H1 (cell line): ENCODE measurements around the gene LOXHD1. TPM values are rescaled to one million over a fixed set of nuclear protein-coding genes. Genes with fewer than 3 reads are reported as not detected.

Experiments
- CTCF ChIA-PET: fragments of 300-600 bp; sonication (Branson Sonifier 250); formaldehyde crosslinking; loops from one replicate; lab custom pipeline; 2021; ENCODE audit not compliant: partially characterized antibody; lab: Charles Lee
- POLR2A ChIA-PET: fragments of 300-600 bp; sonication (Branson Sonifier 250); formaldehyde crosslinking; loops from one replicate; lab custom pipeline; 2021; ENCODE audit warnings: inconsistent platforms; ENCODE audit not compliant: partially characterized antibody; lab: Charles Lee
- DNase-seq, 2 experiments: peaks; one replicate each; pipeline versions ENCODE4 v3.0.0 to v3.0.0-alpha.2; 2010 to 2022; ENCODE audit warnings: low spot score in 2 of 2, low read depth in 1 of 2, mixed read lengths in 1 of 2
- FAIRE-seq: peaks from 2 replicates; lab custom pipeline; 2011; peaks lifted over from hg19 to GRCh38; lab: Jason Lieb, UNC
- H2AFZ ChIP-seq: 2 replicates; pipeline ENCODE4 v1.8.1; 2012; ENCODE audit warnings: low read length, inconsistent platforms
- H2AK5ac ChIP-seq: 2 replicates; pipeline ENCODE4 v1.6.1; 2013; ENCODE audit warnings: low read depth, low read length
- H2BK120ac ChIP-seq: replicated peaks from 2 replicates; pipeline ENCODE3; 2013; ENCODE audit warnings: low read depth, low read length, inconsistent platforms
- H2BK12ac ChIP-seq: 2 replicates; pipeline ENCODE4 v1.6.1; 2013; ENCODE audit warnings: low read depth, low read length
- H2BK15ac ChIP-seq: 2 replicates; pipeline ENCODE4 v1.6.1; 2013; ENCODE audit warnings: low read length
- H2BK20ac ChIP-seq: 2 replicates; pipeline ENCODE4 v1.6.1; 2013; ENCODE audit warnings: low read length
- H2BK5ac ChIP-seq: 2 replicates; pipeline ENCODE4 v1.6.1; 2013; ENCODE audit warnings: low read depth, low read length
- H3K14ac ChIP-seq: 2 replicates; pipeline ENCODE4 v1.6.1; 2013; ENCODE audit warnings: inconsistent platforms; ENCODE audit not compliant: insufficient read length
- H3K18ac ChIP-seq: 2 replicates; pipeline ENCODE4 v1.6.1; 2013; ENCODE audit warnings: low read length; ENCODE audit errors: extremely low read depth
- H3K23ac ChIP-seq: 2 replicates; pipeline ENCODE4 v1.6.1; 2013; ENCODE audit warnings: inconsistent platforms; ENCODE audit not compliant: insufficient read length
- H3K23me2 ChIP-seq: 2 replicates; pipeline ENCODE4 v1.6.1; 2013; ENCODE audit warnings: low read depth, low read length
- H3K27ac ChIP-seq: 2 replicates; pipeline ENCODE4 v1.6.1; 2011; ENCODE audit warnings: low read depth, low read length, inconsistent platforms
- H3K27me3 ChIP-seq, 4 experiments: replicated peaks in 1 of 4; 1 replicate in 1 of 4; 2 replicates in 3 of 4; pipeline versions ENCODE4 v1.6.1 to v1.8.1; 2011 to 2013; ENCODE audit warnings: low read length in 3 of 4, mild to moderate bottlenecking in 3 of 4, inconsistent platforms in 2 of 4, mixed read lengths in 2 of 4, moderate library complexity in 1 of 4; ENCODE audit not compliant: control insufficient read depth in 3 of 4, insufficient read depth in 3 of 4; ENCODE audit errors: extremely low read depth in 1 of 4
- H3K36me3 ChIP-seq, 4 experiments: 2 replicates each; pipeline versions ENCODE4 v1.6.1 to v1.8.1; 2011 to 2013; ENCODE audit warnings: mild to moderate bottlenecking in 4 of 4, low read length in 3 of 4, moderate library complexity in 2 of 4, control low read depth in 1 of 4, inconsistent platforms in 1 of 4; ENCODE audit not compliant: insufficient read depth in 4 of 4, control insufficient read depth in 2 of 4
- H3K4ac ChIP-seq: replicated peaks from 2 replicates; pipeline ENCODE3; 2013; ENCODE audit warnings: low read length, low read depth, mixed read lengths, inconsistent platforms; ENCODE audit not compliant: insufficient read length
- H3K4me1 ChIP-seq, 4 experiments: replicated peaks in 1 of 4; 1 replicate in 1 of 4; 2 replicates in 3 of 4; pipeline versions ENCODE4 v1.6.1 to v1.8.1; 2011 to 2013; ENCODE audit warnings: low read length in 3 of 4, inconsistent platforms in 2 of 4, mixed read lengths in 1 of 4; ENCODE audit not compliant: insufficient read depth in 4 of 4, control insufficient read depth in 3 of 4
- H3K4me2 ChIP-seq, 2 experiments: 2 replicates each; pipeline versions ENCODE4 v1.6.1 to v1.8.1; 2011 to 2013; ENCODE audit warnings: low read depth in 2 of 2, low read length in 2 of 2, control low read depth in 1 of 2, inconsistent platforms in 1 of 2, mild to moderate bottlenecking in 1 of 2; ENCODE audit not compliant: insufficient read depth in 1 of 2
- H3K4me3 ChIP-seq, 4 experiments: fragments of 200-600, 300-600 bp in 1 of 4; sonication (generic), shearing (Covaris generic), sonication (Bioruptor Twin) in 1 of 4; 2 replicates each; pipeline versions ENCODE4 v1.5.1 to v1.8.1; 2011 to 2016; ENCODE audit warnings: low read length in 4 of 4, low read depth in 3 of 4, control low read depth in 2 of 4, inconsistent platforms in 2 of 4, mild to moderate bottlenecking in 2 of 4, mixed read lengths in 1 of 4, moderate library complexity in 1 of 4; ENCODE audit not compliant: insufficient read depth in 2 of 4; ENCODE audit errors: extremely low read depth in 1 of 4
- H3K56ac ChIP-seq: replicated peaks from 2 replicates; pipeline ENCODE3; 2013; ENCODE audit warnings: low read depth, mild to moderate bottlenecking, mixed read lengths, low read length, inconsistent platforms; ENCODE audit not compliant: insufficient read length
- H3K79me1 ChIP-seq: 2 replicates; pipeline ENCODE4 v1.6.1; 2013; ENCODE audit warnings: low read depth, low read length, control low read depth
- H3K79me2 ChIP-seq, 2 experiments: 2 replicates each; pipeline versions ENCODE4 v1.6.1 to v1.8.1; 2012 to 2013; ENCODE audit warnings: low read length in 2 of 2, mild to moderate bottlenecking in 2 of 2, inconsistent platforms in 1 of 2; ENCODE audit not compliant: insufficient read depth in 2 of 2, control insufficient read depth in 1 of 2
- H3K9ac ChIP-seq, 4 experiments: replicated peaks in 1 of 4; 1 replicate in 1 of 4; 2 replicates in 3 of 4; pipeline versions ENCODE4 v1.6.1 to v1.8.1; 2011 to 2013; ENCODE audit warnings: low read depth in 3 of 4, low read length in 3 of 4, control low read depth in 2 of 4, mild to moderate bottlenecking in 2 of 4, moderate library complexity in 2 of 4, inconsistent platforms in 1 of 4; ENCODE audit errors: extremely low read depth in 1 of 4
- H3K9me3 ChIP-seq, 2 experiments: 2 replicates each; pipeline versions ENCODE4 v1.6.1 to v1.8.1; 2012 to 2013; ENCODE audit warnings: mild to moderate bottlenecking in 2 of 2, moderate library complexity in 2 of 2, control low read depth in 1 of 2, inconsistent platforms in 1 of 2, low read depth in 1 of 2, low read length in 1 of 2, mixed read lengths in 1 of 2; ENCODE audit not compliant: insufficient read depth in 2 of 2
- H4K20me1 ChIP-seq, 2 experiments: replicated peaks in 1 of 2; 2 replicates each; pipeline versions ENCODE3 to v1.8.1; 2011 to 2013; ENCODE audit warnings: inconsistent platforms in 2 of 2, low read length in 2 of 2, mild to moderate bottlenecking in 1 of 2; ENCODE audit not compliant: insufficient read depth in 2 of 2, control insufficient read depth in 1 of 2
- H4K5ac ChIP-seq: 2 replicates; pipeline ENCODE4 v1.6.1; 2013; ENCODE audit warnings: low read length, low read depth, mixed read lengths, inconsistent platforms; ENCODE audit not compliant: insufficient read length
- H4K8ac ChIP-seq: 2 replicates; pipeline ENCODE4 v1.8.0; 2013; ENCODE audit warnings: mild to moderate bottlenecking, moderate library complexity, low read length, inconsistent platforms; ENCODE audit not compliant: insufficient read depth; ENCODE audit errors: extremely low read depth
- H4K91ac ChIP-seq: replicated peaks from 2 replicates; pipeline ENCODE3; 2013; ENCODE audit warnings: low read length, mixed read lengths, inconsistent platforms; ENCODE audit not compliant: insufficient read length
- BACH1 ChIP-seq: IDR thresholded peaks from 2 replicates; pipeline ENCODE4 v1.6.1; 2012; ENCODE audit warnings: low read length, improper control_type of control experiment
- BCL11A ChIP-seq, 2 experiments: IDR thresholded peaks; one replicate each; pipeline ENCODE4 v1.6.1; 2011; ENCODE audit warnings: low read depth in 2 of 2, low read length in 2 of 2, mild to moderate bottlenecking in 2 of 2
- CTCF ChIP-seq, 3 experiments: IDR thresholded peaks; 1 replicate in 2 of 3; 2 replicates in 1 of 3; pipeline versions ENCODE4 v1.5.1 to v1.6.1; 2011; ENCODE audit warnings: low read length in 3 of 3, mild to moderate bottlenecking in 3 of 3, inconsistent platforms in 2 of 3, low read depth in 1 of 3, moderate library complexity in 1 of 3; ENCODE audit not compliant: insufficient read depth in 1 of 3; ENCODE audit errors: control extremely low read depth in 1 of 3
- FOSL1 ChIP-seq: IDR thresholded peaks from 2 replicates; pipeline ENCODE4 v1.6.1; 2011; ENCODE audit warnings: mild to moderate bottlenecking, low read depth, low read length, moderate library complexity; ENCODE audit not compliant: insufficient read depth
- GTF2F1 ChIP-seq: IDR thresholded peaks from 2 replicates; pipeline ENCODE4 v1.6.1; 2012; ENCODE audit warnings: low read depth, low read length, improper control_type of control experiment, borderline replicate concordance
- HDAC6 ChIP-seq: IDR thresholded peaks from one replicate; pipeline ENCODE4 v1.7.1; 2012; ENCODE audit warnings: low read depth, mild to moderate bottlenecking, inconsistent platforms, low read length, moderate library complexity
- JUN ChIP-seq: IDR thresholded peaks from 2 replicates; pipeline ENCODE4 v1.6.1; 2011; ENCODE audit warnings: low read depth, mild to moderate bottlenecking, improper control_type of control experiment, low read length
- MAFK ChIP-seq: IDR thresholded peaks from 2 replicates; pipeline ENCODE4 v1.6.1; 2012; ENCODE audit warnings: low read depth, mild to moderate bottlenecking, improper control_type of control experiment, low read length
- NRF1 ChIP-seq: IDR thresholded peaks from 2 replicates; pipeline ENCODE4 v1.6.1; 2011; ENCODE audit warnings: mild to moderate bottlenecking, low read depth, low read length, improper control_type of control experiment
- SUZ12 ChIP-seq: fragments of 200-600 bp; sonication (generic); IDR thresholded peaks from 2 replicates; pipeline ENCODE4 v1.6.1; 2012; ENCODE audit warnings: mild to moderate bottlenecking, inconsistent platforms, low read length, moderate library complexity, mixed read lengths
- TAF7 ChIP-seq: optimal IDR thresholded peaks from 2 replicates; pipeline ENCODE3; 2011; ENCODE audit warnings: low read depth, mild to moderate bottlenecking, inconsistent platforms, low read length, moderate library complexity, borderline replicate concordance
- TCF12 ChIP-seq: IDR thresholded peaks from 2 replicates; pipeline ENCODE4 v1.6.1; 2011; ENCODE audit warnings: low read depth, mild to moderate bottlenecking, low read length
- YY1 ChIP-seq: IDR thresholded peaks from 2 replicates; pipeline ENCODE4 v1.6.1; 2011; ENCODE audit warnings: low read depth, mild to moderate bottlenecking, low read length
- WGBS, 2 experiments: shearing (Covaris generic) in 1 of 2; methylation state at CpG; one replicate each; pipeline versions ENCODE4 v1.1.6 to v1.1.7; 2013 to 2015; ENCODE audit warnings: low lambda C conversion rate in 2 of 2, mixed read lengths in 2 of 2, inconsistent platforms in 1 of 2, low coverage in 1 of 2, missing lambda C conversion rate in 1 of 2; ENCODE audit not compliant: insufficient replicate concordance in 2 of 2, insufficient coverage in 1 of 2, insufficient read length in 1 of 2; ENCODE audit errors: extremely low coverage in 1 of 2, missing lambda C conversion rate in 1 of 2; 5-methylcytosine and 5-hydroxymethylcytosine counted together
- polyA plus RNA-seq, 7 experiments: library from polyadenylated mRNA; depleted of rRNA in 3 of 7; stranded (reverse) in 5 of 7; unstranded in 2 of 7; fragments of >200 nt in 5 of 7; fragments of 200-250 nt in 2 of 7; gene quantifications; 1 replicate in 5 of 7; 2 replicates in 1 of 7; 4 replicates in 1 of 7; pipeline versions ENCODE4 v1.2.1 to v1.2.3, GENCODE V29; 2011 to 2013; ENCODE audit warnings: missing spikeins in 2 of 7, mixed read lengths in 2 of 7
- total RNA-seq: library from RNA; stranded (reverse); fragmentation: NEBNext Ultra II Directional; extraction: Animal tissue kit (Norgen Biotek cat#: 25700); gene quantifications from 2 replicates; pipeline ENCODE4 v1.2.1, GENCODE V29; 2021

Gene LOXHD1
- total and polyA plus RNA-seq, 2 of the 8 experiments (the other 6 are each of a cell fraction or from before 2014, with no cell fraction given): 0.02 TPM; not detected in 1

- H3K79me2 ChIP-seq: no peaks in the 10 kb centered on the region
- no peaks in the 10 kb centered on the region for H3K36me3 ChIP-seq
- no peak overlapping the region for H3K56ac ChIP-seq
- H2BK12ac ChIP-seq: no peak overlapping the region
- POLR2A ChIA-PET: no interaction called here
- CTCF ChIA-PET: interaction anchor here (1.6 kb wide), 1 partner anchor 27 kb away, joined by 8 read pairs; no protein-coding TSS in a partner anchor
- no peak overlapping the region for H2BK15ac ChIP-seq
- H2BK20ac ChIP-seq: no peak overlapping the region
- H3K79me1 ChIP-seq: no peaks in the 10 kb centered on the region
- H2BK5ac ChIP-seq: no peak overlapping the region
- H3K9ac ChIP-seq: no peak overlapping the region
- H3K14ac ChIP-seq: no peak overlapping the region
- no peak overlapping the region for H3K23ac ChIP-seq
- no peaks in the 10 kb centered on the region for H3K23me2 ChIP-seq
- H3K4me3 ChIP-seq: no peak overlapping the region
- no peak overlapping the region for H3K18ac ChIP-seq
- no peaks in the 10 kb centered on the region for H3K27me3 ChIP-seq
- H3K4me1 ChIP-seq: no peaks in the 10 kb centered on the region
- no peak overlapping the region for H4K5ac ChIP-seq
- H4K91ac ChIP-seq: no peak overlapping the region
- H4K20me1 ChIP-seq: no peaks in the 10 kb centered on the region
- no peak overlapping the region for H2AFZ ChIP-seq
- no peak overlapping the region for H3K4me2 ChIP-seq
- no peak overlapping the region for H2BK120ac ChIP-seq
- 78% methylated on average over 3 of the region's 3 CpGs; no CpG with 5 or more reads in 1 of the 2 experiments for WGBS, 2 experiments
- H2AK5ac ChIP-seq: no peak overlapping the region
- no peak overlapping the region for H4K8ac ChIP-seq
- DNase-seq: no peak
- FAIRE-seq: no peak
- H3K27ac ChIP-seq: no peak overlapping the region
- 0 out of 4 replicates have a peak, but pooled peaks cover 0 to 3% of the 10 kb centered on the region in 2 experiments for H3K9me3 ChIP-seq
- no peak overlapping the region for H3K4ac ChIP-seq
- TF ChIP-seq CTCF (IDR thresholded peaks at IDR 0.05; ENCODE audit: control extremely low read depth in 1 of 3, insufficient read depth in 1 of 3, low read depth in 1 of 3, low read length in 3 of 3): no peak
- TF ChIP-seq FOSL1: no peak
- no peak for TF ChIP-seq YY1
- TF ChIP-seq BACH1: no peak
- TF ChIP-seq JUN: no peak
- TF ChIP-seq TAF7: no peak
- no peak for TF ChIP-seq MAFK
- TF ChIP-seq BCL11A (IDR thresholded peaks at IDR 0.05; ENCODE audit: low read depth in 2 of 2, low read length in 2 of 2): no peak
- TF ChIP-seq GTF2F1: no peak
- no peak for TF ChIP-seq SUZ12
- TF ChIP-seq HDAC6: no peak
- TF ChIP-seq NRF1: no peak
- no peak for TF ChIP-seq TCF12
These were observed 26.0 kb downstream of the LOXHD1 start for GRCh38 chr18:46630991-46631390.
